GM12878 (cell line): Measurements from ENCODE around the gene ANKRD44. TPM values are rescaled to one million over a fixed set of nuclear protein-coding genes. Genes with fewer than 3 reads are reported as not detected.
A peak's percentile ranks its signal among the peaks of the same experiment; 100 is the strongest.

ENCODE experiments used
- BACH1 ChIP-seq: fragments of 450-650 bp; IDR thresholded peaks from 2 replicates; pipeline ENCODE4 v1.6.1; 2017; ENCODE audit warnings: mild to moderate bottlenecking, borderline replicate concordance
- BCLAF1 ChIP-seq: fragments of 450-650 bp; IDR thresholded peaks from 2 replicates; pipeline ENCODE4 v1.6.1; 2017; ENCODE audit warnings: antibody characterized with exemption, mild to moderate bottlenecking, moderate library complexity
- CREB1 ChIP-seq: IDR thresholded peaks from 2 replicates; pipeline ENCODE4 v1.6.1; 2012; ENCODE audit warnings: low read depth, mild to moderate bottlenecking, inconsistent platforms
- EZH2 ChIP-seq: IDR thresholded peaks from 2 replicates; pipeline ENCODE4 v1.6.1; 2012; ENCODE audit warnings: low read depth, mild to moderate bottlenecking, control low read depth, inconsistent platforms, low read length, borderline replicate concordance; ENCODE audit not compliant: control insufficient read depth
- IKZF1 ChIP-seq: fragments of 450-650 bp; conservative IDR thresholded peaks from 2 replicates; pipeline ENCODE4 v1.6.1; 2017; ENCODE audit warnings: antibody characterized with exemption, mild to moderate bottlenecking
- KAT2A ChIP-seq: conservative IDR thresholded peaks from 2 replicates; pipeline ENCODE4 v1.6.1; 2011; ENCODE audit warnings: low read depth, low read length; ENCODE audit not compliant: control insufficient read depth
- MEF2B ChIP-seq: fragments of 450-650 bp; IDR thresholded peaks from 2 replicates; pipeline ENCODE4 v1.6.1; 2018; ENCODE audit warnings: mild to moderate bottlenecking, moderate library complexity; ENCODE audit not compliant: partially characterized antibody, poor library complexity, severe bottlenecking
- NR2F1 ChIP-seq: fragments of 450-650 bp; conservative IDR thresholded peaks from 2 replicates; pipeline ENCODE4 v1.6.1; 2017; ENCODE audit warnings: mild to moderate bottlenecking
- PKNOX1 ChIP-seq: fragments of 450-650 bp; IDR thresholded peaks from 2 replicates; pipeline ENCODE4 v1.6.1; 2016; ENCODE audit warnings: mild to moderate bottlenecking
- RAD51 ChIP-seq: fragments of 450-650 bp; IDR thresholded peaks from 2 replicates; pipeline ENCODE4 v1.6.1; 2016; ENCODE audit warnings: moderate library complexity, mild to moderate bottlenecking, inconsistent platforms
- SIN3A ChIP-seq: IDR thresholded peaks from 2 replicates; pipeline ENCODE4 v1.6.1; 2012; ENCODE audit warnings: low read depth, low read length, improper control_type of control experiment
- SMAD1 ChIP-seq: fragments of 450-650 bp; IDR thresholded peaks from 2 replicates; pipeline ENCODE4 v1.6.1; 2018; ENCODE audit warnings: mild to moderate bottlenecking, low read depth; ENCODE audit not compliant: partially characterized antibody
- SUZ12 ChIP-seq: fragments of 200-600 bp; sonication (generic); IDR thresholded peaks from one replicate; pipeline ENCODE4 v1.6.1; 2018; ENCODE audit warnings: antibody characterized with exemption, mild to moderate bottlenecking; ENCODE audit not compliant: unreplicated experiment
- TARDBP ChIP-seq: IDR thresholded peaks from 2 replicates; pipeline ENCODE4 v1.6.1; 2016; ENCODE audit warnings: borderline replicate concordance
- ZBTB33 ChIP-seq: fragments of 450-650 bp; IDR thresholded peaks from 2 replicates; pipeline ENCODE4 v1.6.1; 2017; ENCODE audit warnings: mild to moderate bottlenecking
- ZNF592 ChIP-seq: fragments of 450-650 bp; IDR thresholded peaks from 2 replicates; pipeline ENCODE4 v1.6.1; 2017; ENCODE audit warnings: mild to moderate bottlenecking, moderate library complexity
- ZNF622 ChIP-seq: fragments of 450-650 bp; IDR thresholded peaks from 2 replicates; pipeline ENCODE4 v1.6.1; 2017; ENCODE audit warnings: mild to moderate bottlenecking, inconsistent platforms
- ZZZ3 ChIP-seq: IDR thresholded peaks from 2 replicates; pipeline ENCODE4 v1.6.1; 2011; ENCODE audit warnings: low read depth; ENCODE audit not compliant: control insufficient read depth, insufficient read length
- polyA plus RNA-seq, 11 experiments: library from polyadenylated mRNA; depleted of rRNA in 4 of 11; unstranded in 6 of 11; stranded (reverse) in 5 of 11; fragments of >200 nt; fragmentation: Nextera tagmentation in 4 of 11; fragmentation: Illumina TruSeq in 1 of 11; extraction: Ambion mirVana in 4 of 11; extraction: Trizol in 1 of 11; gene quantifications; 1 replicate in 1 of 11; 2 replicates in 10 of 11; pipeline versions ENCODE4 v1.2.1 to v1.2.3, GENCODE V29; 2011 to 2016; ENCODE audit warnings: inconsistent platforms in 2 of 11, missing spikeins in 2 of 11, low read depth in 1 of 11
- total RNA-seq, 4 experiments: library from RNA; depleted of rRNA in 3 of 4; stranded (reverse); fragments of >200 nt in 3 of 4; fragmentation: Illumina TruSeq in 1 of 4; extraction: Trizol in 1 of 4; gene quantifications; 2 replicates each; pipeline versions ENCODE4 v1.2.1 to v1.2.3, GENCODE V29; 2013 to 2021

Gene ANKRD44
- total and polyA plus RNA-seq, 10 of the 15 experiments (the other 5 are each of a cell fraction or from before 2014, with no cell fraction given), result 19.1 to 99.1 (median 59.6) TPM

- TF ChIP-seq KAT2A, result no peak
- TF ChIP-seq ZNF622, result no peak
- TF ChIP-seq RAD51, result peak; percentile 70; the same call in 1 of the 2 replicates
- TF ChIP-seq BCLAF1, result no peak
- peak; percentile 85 for TF ChIP-seq IKZF1
- TF ChIP-seq SUZ12, result no peak
- no peak for TF ChIP-seq EZH2
- no peak; the same call in 1 of the 2 replicates for TF ChIP-seq BACH1
- TF ChIP-seq CREB1, result peak; percentile 84
- peak; percentile 83 for TF ChIP-seq SIN3A
- TF ChIP-seq TARDBP, result peak; percentile 55; the same call in 1 of the 2 replicates
- peak; percentile 24 for TF ChIP-seq MEF2B
- TF ChIP-seq NR2F1, result peak; percentile 31; the same call in 1 of the 2 replicates
- no peak for TF ChIP-seq ZBTB33
- TF ChIP-seq SMAD1, result peak; percentile 20
- TF ChIP-seq ZZZ3, result no peak
- no peak for TF ChIP-seq ZNF592
- no peak for TF ChIP-seq PKNOX1
Observed at GRCh38 chr2:197198890-197199289, 111.7 kb downstream of the ANKRD44 start (continued).
